SIG-M5 treated with dmso at 0.1 percent for 504 hours (cell line): ENCODE results near the gene CAMK2G.
A peak's percentile ranks its signal among the peaks of the same experiment; 100 is the strongest.
"Not testable (repeated sequence)": the region's sequence is repeated elsewhere in the genome, so short reads cannot be mapped to it uniquely, and the experiment has no call there.

ENCODE experiments used
- DNase-seq: peaks from one replicate; lab custom pipeline; 2025; ENCODE audit not compliant: unreplicated experiment; lab: John Stamatoyannopoulos, UW

Gene CAMK2G

GRCh38 chr10:73905256-73906020, 31.1 kb upstream of the CAMK2G start:
- DNase-seq: no peak

GRCh38 chr10:73902351-73902750, 28.0 kb upstream of the CAMK2G start:
- no peak for DNase-seq

- DNase-seq: no peak
Observed at GRCh38 chr10:73901261-73901660, 26.9 kb upstream of the CAMK2G start.

- DNase-seq: no peak
Observed at GRCh38 chr10:73900064-73900463, 25.7 kb upstream of the CAMK2G start.

- no peak for DNase-seq
Observed at GRCh38 chr10:73899423-73899822, 25.1 kb upstream of the CAMK2G start.

GRCh38 chr10:73898730-73899410, 24.5 kb upstream of the CAMK2G start:
- DNase-seq: no peak

GRCh38 chr10:73897693-73898092, 23.3 kb upstream of the CAMK2G start:
- no peak for DNase-seq

- DNase-seq: not testable (repeated sequence)
Observed at GRCh38 chr10:73895381-73895780, 21.0 kb upstream of the CAMK2G start.

GRCh38 chr10:73894245-73894971, 20.1 kb upstream of the CAMK2G start:
- no peak for DNase-seq

GRCh38 chr10:73893426-73893825, 19.1 kb upstream of the CAMK2G start:
- DNase-seq: no peak

GRCh38 chr10:73892310-73893030, 18.1 kb upstream of the CAMK2G start:
- no peak for DNase-seq

- DNase-seq: no peak
Observed at GRCh38 chr10:73891540-73891939, 17.2 kb upstream of the CAMK2G start.

- not testable (repeated sequence) for DNase-seq
Observed at GRCh38 chr10:73890830-73891229, 16.5 kb upstream of the CAMK2G start.

- DNase-seq: no peak
Observed at GRCh38 chr10:73890261-73890660, 15.9 kb upstream of the CAMK2G start.

GRCh38 chr10:73889416-73889815, 15.1 kb upstream of the CAMK2G start:
- not testable (repeated sequence) for DNase-seq

- peak; percentile 88 for DNase-seq
Observed at GRCh38 chr10:73889014-73889413, 14.7 kb upstream of the CAMK2G start.

- peak; percentile 45 for DNase-seq
Observed at GRCh38 chr10:73888514-73888913, 14.2 kb upstream of the CAMK2G start.

- DNase-seq: no peak
Observed at GRCh38 chr10:73887294-73888039, 13.1 kb upstream of the CAMK2G start.

GRCh38 chr10:73886661-73887293, 12.4 kb upstream of the CAMK2G start:
- no peak for DNase-seq

- peak; percentile 81 for DNase-seq
Observed at GRCh38 chr10:73886085-73886529, 11.8 kb upstream of the CAMK2G start.
